Measurements from ENCODE around the gene SIK2.

SIK2 gene

GRCh38 chr11:111772535-111772934 lies 170.3 kb downstream of the SIK2 start:
- Mint-ChIP-seq H3K4me3 (no peak overlapping the region), H3K27ac (no peak overlapping the region), H3K9me3 (no peaks in the 10 kb centered on the region), H3K4me1 (ENCODE audit: low read depth) (no peaks in the 10 kb centered on the region), H3K27me3 (ENCODE audit: low read depth) (no peaks in the 10 kb centered on the region), H3K36me3 (ENCODE audit: low read depth) (no peaks in the 10 kb centered on the region)
- no peak for DNase-seq (ENCODE audit: low spot score)

GRCh38 chr11:111774955-111775710 lies 172.9 kb downstream of the SIK2 start:
- no peak for DNase-seq (ENCODE audit: low spot score)
- Mint-ChIP-seq H3K27ac (no peak overlapping the region), H3K36me3 (ENCODE audit: low read depth) (no peaks in the 10 kb centered on the region), H3K9me3 (no peaks in the 10 kb centered on the region), H3K27me3 (ENCODE audit: low read depth) (no peaks in the 10 kb centered on the region), H3K4me3 (no peak overlapping the region), H3K4me1 (ENCODE audit: low read depth) (no peaks in the 10 kb centered on the region)

GRCh38 chr11:111776398-111777093 lies 174.3 kb downstream of the SIK2 start:
- H3K27ac Mint-ChIP-seq, result no peak overlapping the region
- no peak for DNase-seq (ENCODE audit: low spot score)
- no peaks in the 10 kb centered on the region for H3K4me1 Mint-ChIP-seq (ENCODE audit: low read depth)
- no peaks in the 10 kb centered on the region for H3K9me3 Mint-ChIP-seq
- H3K36me3 Mint-ChIP-seq (ENCODE audit: low read depth), result no peaks in the 10 kb centered on the region
- H3K4me3 Mint-ChIP-seq, result no peak overlapping the region
- H3K27me3 Mint-ChIP-seq (ENCODE audit: low read depth), result no peaks in the 10 kb centered on the region

DNA sequence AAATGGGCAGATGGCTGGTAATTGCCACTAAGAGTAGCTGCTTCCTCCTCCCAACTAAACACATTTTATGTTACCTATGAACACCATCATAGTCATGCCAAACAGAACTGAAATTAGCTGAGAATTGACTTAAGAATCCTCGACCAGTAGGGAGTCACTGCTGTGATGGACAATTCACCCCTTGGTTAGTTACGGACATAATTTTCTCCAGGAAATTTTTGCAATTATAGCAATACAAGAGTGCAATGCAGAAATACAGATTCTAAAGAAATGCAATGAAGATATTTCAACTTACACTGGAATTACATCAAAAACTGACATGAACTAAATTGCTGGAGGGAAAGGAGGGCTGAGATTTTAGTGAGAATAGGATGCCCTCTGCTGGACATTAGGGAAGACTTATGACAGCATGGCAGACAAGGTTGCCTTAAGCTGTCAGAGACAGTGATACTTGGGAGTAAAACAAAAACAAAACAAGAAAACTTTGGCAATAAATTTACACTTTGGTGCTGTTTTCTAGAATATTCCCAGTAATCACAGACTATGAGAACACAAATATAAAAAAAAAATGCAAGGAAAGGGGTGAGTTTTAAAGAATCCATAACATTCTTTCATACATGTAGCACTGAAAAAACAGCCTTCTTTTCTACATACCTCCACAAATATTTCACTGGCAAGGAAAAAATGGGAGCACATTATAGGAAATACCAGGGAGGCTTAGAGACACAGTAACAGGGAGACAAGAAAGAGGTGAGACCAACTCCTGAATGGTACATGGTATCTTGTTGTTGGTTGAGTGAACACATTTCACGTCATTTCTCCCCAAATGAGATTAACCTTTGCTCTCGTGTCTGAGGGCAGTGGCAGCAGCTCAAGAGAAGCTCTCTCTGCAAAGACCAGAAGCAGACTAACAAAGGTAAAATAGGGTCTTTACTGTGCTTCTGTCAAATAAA lies 175.1 kb downstream of the SIK2 start:
- H3K9me3 Mint-ChIP-seq, result no peaks in the 10 kb centered on the region
- no peak overlapping the region for H3K27ac Mint-ChIP-seq
- H3K4me1 Mint-ChIP-seq (ENCODE audit: low read depth), result no peaks in the 10 kb centered on the region
- no peaks in the 10 kb centered on the region for H3K36me3 Mint-ChIP-seq (ENCODE audit: low read depth)
- DNase-seq (ENCODE audit: low spot score), result no peak
- no peaks in the 10 kb centered on the region for H3K27me3 Mint-ChIP-seq (ENCODE audit: low read depth)
- no peak overlapping the region for H3K4me3 Mint-ChIP-seq

- no peak overlapping the region for H3K4me3 Mint-ChIP-seq
- H3K27me3 Mint-ChIP-seq (ENCODE audit: low read depth), result no peaks in the 10 kb centered on the region
- DNase-seq (ENCODE audit: low spot score), result no peak
- no peaks in the 10 kb centered on the region for H3K9me3 Mint-ChIP-seq
- H3K36me3 Mint-ChIP-seq (ENCODE audit: low read depth), result no peaks in the 10 kb centered on the region
- no peaks in the 10 kb centered on the region for H3K4me1 Mint-ChIP-seq (ENCODE audit: low read depth)
- no peak overlapping the region for H3K27ac Mint-ChIP-seq
These were observed 175.9 kb downstream of the SIK2 start for GRCh38 chr11:111778047-111778558.

DNA sequence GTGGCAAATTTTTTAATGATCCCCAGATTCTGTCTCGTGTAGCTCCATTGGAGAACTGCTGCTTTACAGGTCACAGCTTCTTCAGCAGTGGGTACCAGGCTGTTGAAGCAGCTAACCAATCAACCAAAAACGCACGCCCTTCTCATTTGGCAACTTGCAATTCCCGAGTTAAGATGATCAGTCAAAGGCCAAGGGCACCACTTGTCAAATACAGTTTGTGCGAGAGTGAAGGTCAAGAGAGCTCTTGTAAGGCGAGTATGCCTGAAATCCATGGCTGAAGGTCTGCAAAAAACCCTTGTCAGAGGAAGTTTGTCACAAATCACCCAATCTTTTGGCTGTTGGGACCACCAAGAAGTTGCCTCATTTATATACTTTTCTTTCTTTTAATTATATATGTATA lies 176.9 kb downstream of the SIK2 start:
- no peak for DNase-seq (ENCODE audit: low spot score)
- H3K36me3 Mint-ChIP-seq (ENCODE audit: low read depth), result peaks cover 3% of the 10 kb centered on the region
- H3K27ac Mint-ChIP-seq, result no peak overlapping the region
- H3K27me3 Mint-ChIP-seq (ENCODE audit: low read depth), result no peaks in the 10 kb centered on the region
- H3K4me1 Mint-ChIP-seq (ENCODE audit: low read depth), result no peaks in the 10 kb centered on the region
- H3K9me3 Mint-ChIP-seq, result no peaks in the 10 kb centered on the region
- no peak overlapping the region for H3K4me3 Mint-ChIP-seq

Data from T-helper 2 cell treated with Interferon-gamma antibody and Interleukin-4, amounts not matched to agents 5 μg/mL and 100 μg/mL, for 36 hours (primary cell).